Fibroblast of lung (primary cell): Measurements from ENCODE around the gene CDH26.

Experiments
- EZH2 ChIP-seq: IDR thresholded peaks from 2 replicates; pipeline ENCODE4 v1.5.1; 2012; ENCODE audit warnings: low read length, control low read depth, mild to moderate bottlenecking; ENCODE audit errors: missing control alignments
- TF ChIP-seq, protein P1 (sequence below), 2 donors: IDR thresholded peaks in 1 of 2; conservative IDR thresholded peaks in 1 of 2; 1 replicate in 1 of 2; 2 replicates in 1 of 2; pipeline ENCODE4 v1.5.1; 2011 to 2012; ENCODE audit warnings: low read length in 2 of 2, control low read depth in 1 of 2, inconsistent platforms in 1 of 2, low read depth in 1 of 2, mild to moderate bottlenecking in 1 of 2

DNA sequence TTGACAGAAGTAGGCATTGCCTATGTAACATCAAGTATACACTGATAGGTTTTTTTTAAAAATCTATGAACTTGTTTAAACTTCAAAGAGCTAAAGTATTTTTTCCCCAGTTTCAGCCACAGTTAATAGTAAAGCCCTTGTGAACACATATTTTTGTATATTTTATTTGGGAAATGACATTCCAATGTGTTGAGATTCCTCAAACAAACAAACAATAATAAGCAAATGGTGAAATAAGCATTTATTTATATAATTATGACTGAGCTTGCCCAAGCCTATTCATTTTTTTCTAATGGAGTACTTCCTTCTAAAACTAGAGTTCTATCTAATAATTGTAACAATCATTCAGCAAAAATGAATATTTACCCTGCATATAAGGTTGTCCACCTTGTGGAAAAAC is 37.3 kb upstream of the CDH26 start:
- TF ChIP-seq EZH2 = no peak
- TF ChIP-seq, protein P1, sequence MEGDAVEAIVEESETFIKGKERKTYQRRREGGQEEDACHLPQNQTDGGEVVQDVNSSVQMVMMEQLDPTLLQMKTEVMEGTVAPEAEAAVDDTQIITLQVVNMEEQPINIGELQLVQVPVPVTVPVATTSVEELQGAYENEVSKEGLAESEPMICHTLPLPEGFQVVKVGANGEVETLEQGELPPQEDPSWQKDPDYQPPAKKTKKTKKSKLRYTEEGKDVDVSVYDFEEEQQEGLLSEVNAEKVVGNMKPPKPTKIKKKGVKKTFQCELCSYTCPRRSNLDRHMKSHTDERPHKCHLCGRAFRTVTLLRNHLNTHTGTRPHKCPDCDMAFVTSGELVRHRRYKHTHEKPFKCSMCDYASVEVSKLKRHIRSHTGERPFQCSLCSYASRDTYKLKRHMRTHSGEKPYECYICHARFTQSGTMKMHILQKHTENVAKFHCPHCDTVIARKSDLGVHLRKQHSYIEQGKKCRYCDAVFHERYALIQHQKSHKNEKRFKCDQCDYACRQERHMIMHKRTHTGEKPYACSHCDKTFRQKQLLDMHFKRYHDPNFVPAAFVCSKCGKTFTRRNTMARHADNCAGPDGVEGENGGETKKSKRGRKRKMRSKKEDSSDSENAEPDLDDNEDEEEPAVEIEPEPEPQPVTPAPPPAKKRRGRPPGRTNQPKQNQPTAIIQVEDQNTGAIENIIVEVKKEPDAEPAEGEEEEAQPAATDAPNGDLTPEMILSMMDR (conservative IDR thresholded peaks at IDR 0.05 in 1 of 2, IDR thresholded peaks at IDR 0.05 in 1 of 2; ENCODE audit: low read depth in 1 of 2, low read length in 2 of 2) = no peak
